Gastrocnemius medialis (tissue), 4 donors: ENCODE data around the gene PSMC6.

Source experiments
- POLR2A ChIP-seq, 2 donors: fragments of 450-650 bp; IDR thresholded peaks; one replicate each; pipeline ENCODE4 v1.6.1; 2017; ENCODE audit warnings: antibody characterized with exemption in 2 of 2, mild to moderate bottlenecking in 2 of 2, moderate library complexity in 2 of 2
- TF ChIP-seq, protein P1 (sequence below), 5 experiments: fragments of 450-650 bp in 3 of 5; fragments of 200-600 bp in 2 of 5; sonication (generic) in 2 of 5; IDR thresholded peaks in 4 of 5; conservative IDR thresholded peaks in 1 of 5; 1 replicate in 4 of 5; 2 replicates in 1 of 5; pipeline ENCODE4 v1.5.1; 2016 to 2019; ENCODE audit warnings: antibody characterized with exemption in 5 of 5, mild to moderate bottlenecking in 3 of 5, moderate library complexity in 3 of 5

DNA sequence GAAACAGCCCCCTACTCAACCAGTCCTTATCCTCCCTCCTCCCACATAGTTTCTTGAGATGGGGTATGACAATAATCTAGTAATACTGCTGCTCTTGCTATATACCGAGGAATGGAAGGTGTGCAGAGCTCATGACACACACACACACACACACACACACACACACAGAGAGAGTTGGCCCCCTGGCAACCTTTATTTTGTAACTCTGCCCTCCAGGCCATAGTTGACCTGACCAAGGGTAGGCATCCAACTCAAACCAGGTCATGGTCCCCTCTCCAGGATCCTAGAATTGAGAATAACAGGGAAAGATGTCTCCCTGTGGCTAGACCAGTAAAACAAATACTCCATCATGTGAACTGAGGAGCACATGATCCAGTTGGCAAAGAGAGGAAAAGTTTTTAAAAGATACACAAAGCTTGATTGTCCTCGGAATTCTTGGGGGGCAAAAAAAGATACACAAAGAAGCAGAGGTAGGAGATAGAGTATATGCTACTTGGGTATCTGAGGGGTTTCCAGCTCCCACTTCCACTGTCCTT is 22.9 kb upstream of the PSMC6 start:
- TF ChIP-seq POLR2A (IDR thresholded peaks at IDR 0.05): no peak
- TF ChIP-seq, protein P1, sequence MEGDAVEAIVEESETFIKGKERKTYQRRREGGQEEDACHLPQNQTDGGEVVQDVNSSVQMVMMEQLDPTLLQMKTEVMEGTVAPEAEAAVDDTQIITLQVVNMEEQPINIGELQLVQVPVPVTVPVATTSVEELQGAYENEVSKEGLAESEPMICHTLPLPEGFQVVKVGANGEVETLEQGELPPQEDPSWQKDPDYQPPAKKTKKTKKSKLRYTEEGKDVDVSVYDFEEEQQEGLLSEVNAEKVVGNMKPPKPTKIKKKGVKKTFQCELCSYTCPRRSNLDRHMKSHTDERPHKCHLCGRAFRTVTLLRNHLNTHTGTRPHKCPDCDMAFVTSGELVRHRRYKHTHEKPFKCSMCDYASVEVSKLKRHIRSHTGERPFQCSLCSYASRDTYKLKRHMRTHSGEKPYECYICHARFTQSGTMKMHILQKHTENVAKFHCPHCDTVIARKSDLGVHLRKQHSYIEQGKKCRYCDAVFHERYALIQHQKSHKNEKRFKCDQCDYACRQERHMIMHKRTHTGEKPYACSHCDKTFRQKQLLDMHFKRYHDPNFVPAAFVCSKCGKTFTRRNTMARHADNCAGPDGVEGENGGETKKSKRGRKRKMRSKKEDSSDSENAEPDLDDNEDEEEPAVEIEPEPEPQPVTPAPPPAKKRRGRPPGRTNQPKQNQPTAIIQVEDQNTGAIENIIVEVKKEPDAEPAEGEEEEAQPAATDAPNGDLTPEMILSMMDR (IDR thresholded peaks at IDR 0.05 in 4 of 5, conservative IDR thresholded peaks at IDR 0.05 in 1 of 5): no peak
